Spleen (tissue), 11 donors: ENCODE results near the gene FAM3B. TPM values are rescaled to one million over a fixed set of nuclear protein-coding genes. Genes with fewer than 3 reads are reported as not detected.

Source experiments
- DNase-seq: peaks from one replicate; pipeline ENCODE4 v3.0.0-alpha.2; 2020
- H3K27ac ChIP-seq, 8 donors: fragments of 200-600 bp; sonication (generic) in 7 of 8; 1 replicate in 4 of 8; 2 replicates in 4 of 8; pipeline versions ENCODE4 v1.5.0 to v1.8.0; 2016 to 2021; ENCODE audit warnings: inconsistent platforms in 4 of 8, mild to moderate bottlenecking in 4 of 8, moderate library complexity in 1 of 8
- H3K27me3 ChIP-seq, 7 donors: fragments of 200-600 bp; sonication (generic) in 6 of 7; replicated peaks in 1 of 7; 1 replicate in 4 of 7; 2 replicates in 3 of 7; pipeline versions ENCODE4 v1.5.0 to v1.8.0; 2016 to 2021; ENCODE audit warnings: inconsistent platforms in 3 of 7, mild to moderate bottlenecking in 1 of 7
- H3K36me3 ChIP-seq, 6 donors: fragments of 200-600 bp; sonication (generic) in 5 of 6; 1 replicate in 4 of 6; 2 replicates in 2 of 6; pipeline versions ENCODE4 v1.5.0 to v1.8.0; 2016 to 2021; ENCODE audit warnings: inconsistent platforms in 2 of 6
- H3K4me1 ChIP-seq, 6 donors: fragments of 200-600 bp; sonication (generic) in 5 of 6; 1 replicate in 3 of 6; 2 replicates in 3 of 6; pipeline versions ENCODE4 v1.5.0 to v1.8.0; 2016 to 2021; ENCODE audit warnings: inconsistent platforms in 3 of 6
- H3K4me3 ChIP-seq, 8 donors: fragments of 200-600 bp; sonication (generic) in 7 of 8; 1 replicate in 4 of 8; 2 replicates in 4 of 8; pipeline versions ENCODE4 v1.5.0 to v1.8.0; 2016 to 2021; ENCODE audit warnings: inconsistent platforms in 4 of 8, mild to moderate bottlenecking in 4 of 8, moderate library complexity in 2 of 8
- H3K9me3 ChIP-seq, 8 donors: fragments of 200-600 bp; sonication (generic) in 7 of 8; 1 replicate in 4 of 8; 2 replicates in 4 of 8; pipeline versions ENCODE4 v1.5.0 to v1.8.0; 2016 to 2021; ENCODE audit warnings: inconsistent platforms in 4 of 8
- POLR2A ChIP-seq, 3 donors: fragments of 450-650 bp; IDR thresholded peaks; one replicate each; pipeline ENCODE4 v1.5.1; 2017; ENCODE audit warnings: antibody characterized with exemption in 3 of 3, mild to moderate bottlenecking in 1 of 3
- POLR2AphosphoS5 ChIP-seq, 3 donors: sonication (generic); formaldehyde crosslinking; IDR thresholded peaks; one replicate each; pipeline ENCODE4 v1.5.1; 2017; ENCODE audit warnings: antibody characterized with exemption in 3 of 3
- WGBS, 5 donors: extraction: QIAGEN DNeasy Blood & Tissue Kit in 3 of 5; methylation state at CpG; one replicate each; pipeline versions ENCODE4 v1.1.5 to v1.1.7; 2013 to 2018; 5-methylcytosine and 5-hydroxymethylcytosine counted together
- intact Hi-C: fragments of 100-400 bp; cut with DNase I; formaldehyde crosslinking; loops from one replicate; pipeline ENCODE4 v1.15.0; 2023; ENCODE audit warnings: low total_unique reads
- polyA plus RNA-seq, 3 donors: library from polyadenylated mRNA; stranded (reverse); fragments of 200-250 nt; gene quantifications; one replicate each; pipeline ENCODE4 v1.2.1, GENCODE V29; 2013
- total RNA-seq, 7 donors: library from RNA; depleted of rRNA in 3 of 7; stranded (reverse); fragments of >200 nt in 3 of 7; fragmentation: NEBNext Ultra II Directional in 4 of 7; extraction: Animal tissue kit (Norgen Biotek cat#: 25700) in 4 of 7; gene quantifications; one replicate each; pipeline versions ENCODE4 v1.1.0 to v1.2.1, GENCODE V29; 2016 to 2021
- TF ChIP-seq, protein P1 (sequence below), 11 experiments: fragments of 200-600 bp in 7 of 11; fragments of 450-650 bp in 4 of 11; sonication (generic) in 4 of 11; IDR thresholded peaks in 8 of 11; conservative IDR thresholded peaks in 3 of 11; 1 replicate in 7 of 11; 2 replicates in 4 of 11; pipeline versions ENCODE4 v1.4.0 to v1.8.0; 2016 to 2021; ENCODE audit warnings: antibody characterized with exemption in 11 of 11, inconsistent platforms in 4 of 11, mild to moderate bottlenecking in 1 of 11
- donor health status: healthy with polysubstance abuse.
- donor health status: DM: no; HTN: no; CAD: no; lungs with moderate emphysema.
- donor health status: DM: no; HTN: no; CAD: no.
- donor health status: Bipolar disorder and iron deficiency.
- donor health status: healthy.
- donor health status: DM: no; HTN: no; CAD: no.
- donor health status: DM: yes; HTN: yes; CAD: no.

FAM3B gene
- total and polyA plus RNA-seq, 10 donors, result 0.77 to 1.9 (median 1.3) TPM; not detected in 3

GRCh38 chr21:41370840-41371684, 54.5 kb downstream of the FAM3B start:
- peak overlapping the region in 4 of 8 donors; percentile 32 to 68 (median 46) for H3K4me3 ChIP-seq

GRCh38 chr21:41371685-41372030, 55.1 kb downstream of the FAM3B start:
- no peak for DNase-seq
- Histone ChIP-seq H3K27me3 (peaks cover 0 to 5% (median 0%) of the 10 kb centered on the region in 7 donors), H3K4me1 (peaks cover 20 to 81% (median 56%) of the 10 kb centered on the region in 6 donors), H3K36me3 (peaks cover 0 to 47% (median 2%) of the 10 kb centered on the region in 6 donors), H3K9me3 (no peaks in the 10 kb centered on the region), H3K27ac (peak overlapping the region in 5 of 8 donors; percentile 12 to 99 (median 95)), H3K4me3 (peak overlapping the region in 1 of 8 donors; percentile 50)
- intact Hi-C loops, result no loop called here
- TF ChIP-seq POLR2A (IDR thresholded peaks at IDR 0.05) (no peak), POLR2AphosphoS5 (IDR thresholded peaks at IDR 0.05) (no peak)
- TF ChIP-seq, protein P1, sequence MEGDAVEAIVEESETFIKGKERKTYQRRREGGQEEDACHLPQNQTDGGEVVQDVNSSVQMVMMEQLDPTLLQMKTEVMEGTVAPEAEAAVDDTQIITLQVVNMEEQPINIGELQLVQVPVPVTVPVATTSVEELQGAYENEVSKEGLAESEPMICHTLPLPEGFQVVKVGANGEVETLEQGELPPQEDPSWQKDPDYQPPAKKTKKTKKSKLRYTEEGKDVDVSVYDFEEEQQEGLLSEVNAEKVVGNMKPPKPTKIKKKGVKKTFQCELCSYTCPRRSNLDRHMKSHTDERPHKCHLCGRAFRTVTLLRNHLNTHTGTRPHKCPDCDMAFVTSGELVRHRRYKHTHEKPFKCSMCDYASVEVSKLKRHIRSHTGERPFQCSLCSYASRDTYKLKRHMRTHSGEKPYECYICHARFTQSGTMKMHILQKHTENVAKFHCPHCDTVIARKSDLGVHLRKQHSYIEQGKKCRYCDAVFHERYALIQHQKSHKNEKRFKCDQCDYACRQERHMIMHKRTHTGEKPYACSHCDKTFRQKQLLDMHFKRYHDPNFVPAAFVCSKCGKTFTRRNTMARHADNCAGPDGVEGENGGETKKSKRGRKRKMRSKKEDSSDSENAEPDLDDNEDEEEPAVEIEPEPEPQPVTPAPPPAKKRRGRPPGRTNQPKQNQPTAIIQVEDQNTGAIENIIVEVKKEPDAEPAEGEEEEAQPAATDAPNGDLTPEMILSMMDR (IDR thresholded peaks at IDR 0.05 in 8 of 11, conservative IDR thresholded peaks at IDR 0.05 in 3 of 11), result no peak
- WGBS, 5 donors, result 84 to 98% (median 90%) methylated on average over 6 to 7 of the region's 7 CpGs

More at GRCh38 chr21:41370840-41371684, 54.5 kb downstream of the FAM3B start:
- intact Hi-C loops, result no loop called here
- Histone ChIP-seq H3K9me3 (no peaks in the 10 kb centered on the region), H3K27ac (peak overlapping the region in 6 of 8 donors; percentile 20 to 99 (median 92)), H3K4me1 (peaks cover 26 to 86% (median 62%) of the 10 kb centered on the region in 6 donors), H3K36me3 (peaks cover 0 to 41% (median 0%) of the 10 kb centered on the region in 6 donors), H3K27me3 (peaks cover 0 to 5% (median 0%) of the 10 kb centered on the region in 7 donors)
- TF ChIP-seq POLR2AphosphoS5 (IDR thresholded peaks at IDR 0.05) (peak in 1 of 3 donors; percentile 31), POLR2A (IDR thresholded peaks at IDR 0.05) (no peak)
- WGBS, 5 donors, result 62 to 77% (median 74%) methylated on average over 12 of the region's 12 CpGs
- peak; percentile 67 for DNase-seq

GRCh38 chr21:41373253-41373652, 56.7 kb downstream of the FAM3B start:
- H3K27ac ChIP-seq, result no peak overlapping the region
- 66 to 83% (median 73%) methylated on average over 4 of the region's 4 CpGs for WGBS, 5 donors
- no peak overlapping the region for H3K4me3 ChIP-seq
- no peaks in the 10 kb centered on the region for H3K9me3 ChIP-seq
- TF ChIP-seq, protein P1 (IDR thresholded peaks at IDR 0.05 in 8 of 11, conservative IDR thresholded peaks at IDR 0.05 in 3 of 11), result no peak
- TF ChIP-seq POLR2A (IDR thresholded peaks at IDR 0.05), result no peak
- TF ChIP-seq POLR2AphosphoS5 (IDR thresholded peaks at IDR 0.05), result no peak
- intact Hi-C loops, result no loop called here
- H3K4me1 ChIP-seq, result peaks cover 5 to 65% (median 40%) of the 10 kb centered on the region in 6 donors
- peak; percentile 52 for DNase-seq
- peaks cover 0 to 5% (median 0%) of the 10 kb centered on the region in 7 donors for H3K27me3 ChIP-seq
- H3K36me3 ChIP-seq, result peaks cover 0 to 54% (median 18%) of the 10 kb centered on the region in 6 donors

DNA sequence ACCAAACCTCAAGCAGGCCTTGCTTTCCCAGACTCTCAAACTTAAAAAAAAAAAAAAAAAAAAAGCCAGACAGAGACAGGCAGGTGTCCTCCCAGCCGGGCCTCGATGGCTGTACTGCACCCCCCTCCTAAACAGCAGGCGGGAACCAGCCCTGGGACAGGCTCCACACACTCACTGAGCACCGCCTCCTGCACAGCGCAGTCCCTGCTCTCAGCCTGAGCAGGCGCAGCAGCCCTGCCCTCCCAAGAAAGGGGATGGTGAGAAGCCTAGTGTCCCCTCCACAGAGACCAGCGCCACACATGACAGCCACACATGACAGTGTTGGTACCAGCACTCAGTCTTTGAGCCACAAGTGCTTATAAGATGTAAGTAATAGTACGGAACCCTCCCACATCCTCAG, 57.2 kb downstream of the FAM3B start:
- H3K27ac ChIP-seq, result no peak overlapping the region

More for the DNA sequence above, 57.2 kb downstream of the FAM3B start:
- H3K27me3 ChIP-seq, result peaks cover 0 to 5% (median 0%) of the 10 kb centered on the region in 7 donors
- TF ChIP-seq, protein P1 (IDR thresholded peaks at IDR 0.05 in 8 of 11, conservative IDR thresholded peaks at IDR 0.05 in 3 of 11), result no peak
- TF ChIP-seq POLR2AphosphoS5 (IDR thresholded peaks at IDR 0.05) (no peak), POLR2A (IDR thresholded peaks at IDR 0.05) (no peak)
- H3K4me1 ChIP-seq, result peaks cover 2 to 59% (median 35%) of the 10 kb centered on the region in 6 donors
- H3K36me3 ChIP-seq, result peaks cover 0 to 57% (median 23%) of the 10 kb centered on the region in 6 donors
- H3K9me3 ChIP-seq, result no peaks in the 10 kb centered on the region
- peak; percentile 72 for DNase-seq
- H3K4me3 ChIP-seq, result no peak overlapping the region
- 82 to 95% (median 91%) methylated on average over 8 of the region's 8 CpGs for WGBS, 5 donors
- intact Hi-C loops, result no loop called here
